Type B pancreatic cell (in vitro differentiated cells): ENCODE measurements around the gene TCF20. TPM values are rescaled to one million over a fixed set of nuclear protein-coding genes. Genes with fewer than 3 reads are reported as not detected.

Experiments
- DNase-seq: peaks from one replicate; pipeline ENCODE4 v3.0.0; 2021; ENCODE audit warnings: mixed read lengths; ENCODE audit not compliant: unreplicated experiment; ENCODE audit errors: extremely low spot score
- H3K27ac Mint-ChIP-seq: 2 replicates; pipeline ENCODE4 v1.8.0; 2021; ENCODE audit warnings: mild to moderate bottlenecking, mixed read lengths
- H3K27me3 Mint-ChIP-seq: 2 replicates; pipeline ENCODE4 v1.8.0; 2021; ENCODE audit warnings: mixed read lengths
- H3K36me3 Mint-ChIP-seq: 2 replicates; pipeline ENCODE4 v1.8.0; 2021; ENCODE audit warnings: mixed read lengths
- H3K4me1 Mint-ChIP-seq: one replicate; pipeline ENCODE4 v1.8.0; 2021; ENCODE audit warnings: mixed read lengths; ENCODE audit not compliant: unreplicated experiment
- H3K4me3 Mint-ChIP-seq: 2 replicates; pipeline ENCODE4 v1.8.0; 2021; ENCODE audit warnings: mild to moderate bottlenecking, mixed read lengths
- H3K9me3 Mint-ChIP-seq: 2 replicates; pipeline ENCODE4 v1.8.0; 2021; ENCODE audit warnings: mixed read lengths
- total RNA-seq: library from RNA; stranded (reverse); gene quantifications from 2 replicates; pipeline ENCODE4 v1.2.1, GENCODE V29; 2021; ENCODE audit warnings: low replicate concordance
- TF ChIP-seq, protein P1 (sequence below): fragments of 200-600 bp; sonication (generic); conservative IDR thresholded peaks from 2 replicates; pipeline ENCODE4 v1.5.0; 2021; ENCODE audit warnings: antibody characterized with exemption, mild to moderate bottlenecking

TCF20 gene
- total RNA-seq, 1 donor from 2014 or later, result 65.1 TPM

DNA sequence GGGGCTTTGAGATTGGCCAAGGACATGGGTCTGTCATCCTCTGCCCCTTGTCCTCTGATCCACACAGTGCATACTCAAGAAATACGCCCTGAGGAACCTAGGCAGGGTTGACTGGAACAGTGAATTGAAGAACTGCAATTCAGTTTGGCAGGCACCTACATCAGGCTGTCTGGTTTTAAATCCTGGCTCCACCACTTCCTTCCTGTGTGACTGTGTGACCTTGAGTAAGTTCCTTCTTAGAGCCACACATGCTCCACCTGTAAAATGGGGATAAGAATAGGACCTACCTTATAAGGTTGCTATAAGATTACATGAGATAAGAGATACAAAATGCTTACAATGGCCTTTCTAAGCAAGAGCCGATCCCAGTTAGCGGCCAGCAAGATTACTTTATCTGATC lies 15.8 kb upstream of the TCF20 start:
- H3K36me3 Mint-ChIP-seq, result no peaks in the 10 kb centered on the region
- TF ChIP-seq, protein P1, sequence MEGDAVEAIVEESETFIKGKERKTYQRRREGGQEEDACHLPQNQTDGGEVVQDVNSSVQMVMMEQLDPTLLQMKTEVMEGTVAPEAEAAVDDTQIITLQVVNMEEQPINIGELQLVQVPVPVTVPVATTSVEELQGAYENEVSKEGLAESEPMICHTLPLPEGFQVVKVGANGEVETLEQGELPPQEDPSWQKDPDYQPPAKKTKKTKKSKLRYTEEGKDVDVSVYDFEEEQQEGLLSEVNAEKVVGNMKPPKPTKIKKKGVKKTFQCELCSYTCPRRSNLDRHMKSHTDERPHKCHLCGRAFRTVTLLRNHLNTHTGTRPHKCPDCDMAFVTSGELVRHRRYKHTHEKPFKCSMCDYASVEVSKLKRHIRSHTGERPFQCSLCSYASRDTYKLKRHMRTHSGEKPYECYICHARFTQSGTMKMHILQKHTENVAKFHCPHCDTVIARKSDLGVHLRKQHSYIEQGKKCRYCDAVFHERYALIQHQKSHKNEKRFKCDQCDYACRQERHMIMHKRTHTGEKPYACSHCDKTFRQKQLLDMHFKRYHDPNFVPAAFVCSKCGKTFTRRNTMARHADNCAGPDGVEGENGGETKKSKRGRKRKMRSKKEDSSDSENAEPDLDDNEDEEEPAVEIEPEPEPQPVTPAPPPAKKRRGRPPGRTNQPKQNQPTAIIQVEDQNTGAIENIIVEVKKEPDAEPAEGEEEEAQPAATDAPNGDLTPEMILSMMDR, result no peak
- H3K4me1 Mint-ChIP-seq, result peaks cover 28% of the 10 kb centered on the region
- no peak overlapping the region for H3K4me3 Mint-ChIP-seq
- H3K27me3 Mint-ChIP-seq, result peaks cover 38% of the 10 kb centered on the region
- H3K9me3 Mint-ChIP-seq, result no peaks in the 10 kb centered on the region
- no peak overlapping the region for H3K27ac Mint-ChIP-seq
- DNase-seq, result no peak

DNA sequence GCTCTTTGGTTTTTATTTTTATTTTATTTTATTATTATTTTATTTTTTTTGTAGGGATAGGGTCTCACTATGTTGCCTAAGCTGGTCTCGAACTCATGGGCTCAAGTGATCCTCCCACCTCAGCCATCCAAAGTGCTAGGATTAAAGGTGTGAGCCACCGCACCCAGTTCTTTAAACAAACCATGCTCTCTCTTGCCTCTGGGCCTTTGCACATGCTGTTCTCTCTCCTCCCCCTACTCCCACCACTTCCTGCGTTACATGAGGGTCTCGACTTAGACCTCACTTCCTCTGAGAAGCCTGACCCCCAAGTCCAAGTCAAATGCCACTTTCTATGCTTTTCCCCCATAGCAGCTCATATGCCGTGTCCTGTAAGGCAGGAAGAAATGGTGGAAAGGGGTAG lies 15.2 kb upstream of the TCF20 start:
- H3K9me3 Mint-ChIP-seq, result no peaks in the 10 kb centered on the region

DNA sequence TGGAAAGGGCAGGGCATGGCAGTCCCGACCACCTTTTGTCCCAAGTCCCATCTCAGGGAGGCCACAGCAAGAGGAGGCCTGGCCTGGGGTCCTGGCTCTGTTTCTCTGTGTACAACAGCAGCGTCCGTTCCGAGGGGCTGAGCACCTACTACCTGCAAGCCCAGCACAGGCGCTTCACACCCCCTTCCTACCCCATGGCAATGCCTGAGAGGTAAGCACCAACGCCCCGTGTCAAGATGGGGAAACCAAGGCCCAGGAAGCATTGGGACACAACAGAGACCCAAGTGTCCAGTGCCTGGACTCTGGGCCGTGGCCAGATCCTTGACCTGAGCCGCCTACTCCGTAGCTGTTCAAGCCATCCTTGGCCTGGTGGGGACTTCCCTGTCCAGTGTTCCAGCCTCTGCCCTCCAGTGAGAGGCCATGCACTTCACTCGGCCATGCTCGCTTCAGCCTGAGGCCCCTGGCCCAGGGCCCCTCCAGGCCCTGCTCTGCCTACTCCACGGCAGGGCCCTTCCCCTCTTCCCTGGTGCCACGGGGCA lies 14.3 kb upstream of the TCF20 start:
- TF ChIP-seq, protein P1, result no peak
- Mint-ChIP-seq H3K36me3 (no peaks in the 10 kb centered on the region), H3K9me3 (no peaks in the 10 kb centered on the region), H3K4me1 (peaks cover 25% of the 10 kb centered on the region), H3K27ac (no peak overlapping the region), H3K27me3 (peaks cover 43% of the 10 kb centered on the region), H3K4me3 (no peak overlapping the region)
- no peak for DNase-seq

More for the DNA sequence above, 15.2 kb upstream of the TCF20 start:
- H3K4me3 Mint-ChIP-seq, result no peak overlapping the region
- H3K27me3 Mint-ChIP-seq, result peaks cover 40% of the 10 kb centered on the region
- TF ChIP-seq, protein P1, result no peak
- no peak overlapping the region for H3K27ac Mint-ChIP-seq
- H3K36me3 Mint-ChIP-seq, result no peaks in the 10 kb centered on the region
- H3K4me1 Mint-ChIP-seq, result peaks cover 25% of the 10 kb centered on the region
- DNase-seq, result no peak

DNA sequence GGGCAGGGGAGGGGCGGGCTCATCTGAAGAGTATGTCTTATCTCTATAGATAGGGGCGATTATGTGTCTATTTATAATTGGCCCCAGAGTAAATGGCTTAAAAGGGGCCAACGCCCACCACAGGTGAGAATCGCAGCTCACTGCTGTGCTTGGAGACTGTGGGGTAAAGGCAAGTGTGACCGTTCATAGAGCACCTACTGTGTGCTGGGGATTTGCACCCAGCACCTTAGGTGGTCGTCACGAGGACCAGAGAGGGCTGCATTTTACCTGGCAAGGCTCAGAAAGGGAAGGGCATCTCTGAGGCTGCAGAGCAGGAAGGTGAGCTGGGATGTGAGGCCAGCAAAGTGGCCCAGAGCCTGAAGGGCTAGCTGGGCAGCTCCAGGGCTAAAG lies 13.7 kb upstream of the TCF20 start:
- no peak overlapping the region for H3K27ac Mint-ChIP-seq

DNA sequence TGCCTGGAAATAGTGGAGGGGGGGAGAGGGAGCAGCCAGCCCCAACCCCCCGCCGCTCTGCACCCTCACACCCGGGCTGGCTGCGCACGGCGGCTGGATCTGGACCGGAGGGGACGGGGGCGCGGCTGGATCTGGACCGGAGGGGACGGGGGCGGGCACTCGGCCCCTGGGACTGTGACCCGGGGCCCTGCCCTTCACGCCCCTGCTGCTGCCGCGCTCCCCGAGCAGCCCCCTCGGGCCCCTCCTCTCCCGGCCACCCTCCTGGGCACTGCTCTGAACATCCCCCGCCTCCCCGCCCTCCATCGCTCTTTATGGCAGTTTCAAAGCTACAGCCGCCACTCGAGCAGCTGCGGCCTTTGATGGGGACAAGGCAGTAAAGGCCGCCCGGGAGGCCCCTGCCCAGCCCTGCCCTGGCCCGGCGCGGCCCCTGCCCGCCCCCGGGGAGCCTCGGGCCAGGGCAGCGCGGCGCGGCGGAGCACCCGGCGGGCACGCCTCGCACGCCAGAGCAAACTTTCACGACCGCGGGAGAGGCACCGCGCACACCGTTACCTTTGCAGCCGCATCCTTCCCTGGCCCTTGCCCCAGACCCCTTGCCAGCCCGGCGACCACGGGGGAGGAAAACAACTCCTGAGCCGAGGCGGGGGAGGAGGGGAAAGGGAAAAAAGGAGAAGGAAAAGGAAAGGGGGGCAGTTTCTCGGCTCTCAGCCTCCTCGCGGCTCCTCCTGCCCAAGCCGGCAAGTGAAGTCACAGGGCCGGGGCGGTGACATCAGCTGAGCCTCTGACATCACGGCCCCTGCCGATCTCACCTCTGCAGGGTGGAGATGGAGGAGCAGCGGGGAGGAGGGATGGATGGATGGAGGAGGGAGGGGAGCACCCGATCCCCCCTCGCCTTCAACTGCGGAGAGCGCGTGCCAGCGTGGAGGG lies 13.1 kb upstream of the TCF20 start:
- H3K36me3 Mint-ChIP-seq, result no peaks in the 10 kb centered on the region
- no peaks in the 10 kb centered on the region for H3K9me3 Mint-ChIP-seq
- H3K4me1 Mint-ChIP-seq, result peaks cover 15% of the 10 kb centered on the region
- peak overlapping the region; percentile 79 for H3K4me3 Mint-ChIP-seq
- peaks cover 43% of the 10 kb centered on the region for H3K27me3 Mint-ChIP-seq
- no peak for DNase-seq
- H3K27ac Mint-ChIP-seq, result peak overlapping the region; percentile 54
- TF ChIP-seq, protein P1, result no peak

More for the DNA sequence above, 13.7 kb upstream of the TCF20 start:
- no peaks in the 10 kb centered on the region for H3K36me3 Mint-ChIP-seq
- H3K4me1 Mint-ChIP-seq, result peaks cover 20% of the 10 kb centered on the region
- TF ChIP-seq, protein P1, result no peak
- DNase-seq, result no peak
- H3K9me3 Mint-ChIP-seq, result no peaks in the 10 kb centered on the region
- H3K27me3 Mint-ChIP-seq, result peaks cover 45% of the 10 kb centered on the region
- H3K4me3 Mint-ChIP-seq, result peak overlapping the region; percentile 72
